GM23248 (cell line): Measurements from ENCODE around the gene FNTB.

Source experiments
- EZH2 ChIP-seq: fragments of 200-600 bp; sonication (generic); IDR thresholded peaks from 2 replicates; pipeline ENCODE4 v1.6.1; 2018; ENCODE audit warnings: antibody characterized with exemption, mild to moderate bottlenecking; ENCODE audit not compliant: insufficient read depth, poor library complexity, severe bottlenecking
- EZH2phosphoT487 ChIP-seq: fragments of 200-600 bp; sonication (generic); IDR thresholded peaks from 2 replicates; pipeline ENCODE4 v1.6.1; 2018; ENCODE audit warnings: antibody characterized with exemption, moderate library complexity, mild to moderate bottlenecking, low read depth; ENCODE audit not compliant: insufficient read depth

- no peak for TF ChIP-seq EZH2
- no peak for TF ChIP-seq EZH2phosphoT487
Observed at GRCh38 chr14:64994540-64994939, 7.8 kb downstream of the FNTB start.
